Measurements from ENCODE around the gene ID1.
"Not testable (repeated sequence)": the region's sequence is repeated elsewhere in the genome, so short reads cannot be mapped to it uniquely, and the experiment has no call there.

The ID1 gene

GRCh38 chr20:31602779-31603441 is 2.2 kb upstream of the ID1 start:
- peak; percentile 85 to 86 for ATAC-seq

DNA sequence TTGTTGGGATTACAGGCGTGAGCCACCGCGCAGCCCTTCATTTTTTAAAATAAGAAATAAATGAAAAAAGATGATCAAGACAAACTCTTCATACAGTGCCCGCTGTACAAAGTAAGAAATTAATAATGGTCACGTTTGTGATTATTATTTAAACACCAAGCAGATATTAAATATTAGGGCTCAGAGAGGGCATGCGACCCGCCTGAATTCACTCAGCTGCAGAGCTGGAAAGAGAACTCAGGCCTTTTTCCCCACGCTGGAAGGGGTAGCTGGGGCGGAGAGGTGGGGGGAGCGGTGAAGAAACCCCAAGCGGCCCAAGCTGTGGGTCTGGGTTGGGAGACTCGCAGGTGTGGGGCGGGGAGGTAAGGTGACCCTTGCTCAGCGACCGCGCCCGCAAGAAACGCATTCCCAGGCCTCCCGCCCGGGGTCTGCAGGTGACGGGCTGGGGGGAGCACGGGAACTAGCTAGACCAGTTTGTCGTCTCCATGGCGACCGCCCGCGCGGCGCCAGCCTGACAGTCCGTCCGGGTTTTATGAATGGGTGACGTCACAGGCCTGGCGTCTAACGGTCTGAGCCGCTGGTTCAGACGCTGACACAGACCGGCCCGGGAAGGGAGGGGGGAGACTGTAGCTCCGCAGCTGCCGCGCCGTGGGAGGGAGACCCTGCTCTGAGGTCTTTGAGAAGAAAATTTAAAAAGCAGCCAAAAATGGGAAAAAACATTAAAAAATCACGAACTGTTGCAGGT is 1.1 kb upstream of the ID1 start:
- ATAC-seq, result peak; percentile 30 to 33

DNA sequence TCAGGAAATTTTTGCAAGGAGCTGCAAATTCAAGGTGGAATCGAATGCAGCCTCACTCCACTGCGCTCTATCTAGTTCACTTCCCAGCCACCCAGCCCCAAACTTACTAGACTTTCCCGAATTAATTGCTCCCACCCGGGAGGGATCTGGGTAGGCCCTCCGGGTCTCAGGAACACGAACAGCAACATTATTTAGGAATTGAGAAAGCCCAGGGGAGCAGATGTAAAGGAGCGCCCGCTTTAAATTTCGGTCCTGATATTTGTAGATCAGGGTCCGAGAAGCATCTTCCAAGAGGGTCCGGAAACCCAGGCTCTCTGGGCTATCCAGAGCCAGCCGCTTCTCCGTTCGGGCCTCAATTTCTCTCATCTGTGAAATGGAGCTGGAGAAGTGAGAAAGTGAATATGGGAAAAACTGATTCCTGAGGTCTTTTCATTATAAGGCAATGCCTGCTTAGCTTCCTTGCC is 490 bp upstream of the ID1 start:
- ATAC-seq, result no peak

GRCh38 chr20:31605902-31606803 is 1.1 kb downstream of the ID1 start:
- no peak for ATAC-seq

GRCh38 chr20:31606804-31607639 is 1.9 kb downstream of the ID1 start:
- ATAC-seq, result no peak

- ATAC-seq, result no peak
Observed at GRCh38 chr20:31607640-31608250, 2.7 kb downstream of the ID1 start.

DNA sequence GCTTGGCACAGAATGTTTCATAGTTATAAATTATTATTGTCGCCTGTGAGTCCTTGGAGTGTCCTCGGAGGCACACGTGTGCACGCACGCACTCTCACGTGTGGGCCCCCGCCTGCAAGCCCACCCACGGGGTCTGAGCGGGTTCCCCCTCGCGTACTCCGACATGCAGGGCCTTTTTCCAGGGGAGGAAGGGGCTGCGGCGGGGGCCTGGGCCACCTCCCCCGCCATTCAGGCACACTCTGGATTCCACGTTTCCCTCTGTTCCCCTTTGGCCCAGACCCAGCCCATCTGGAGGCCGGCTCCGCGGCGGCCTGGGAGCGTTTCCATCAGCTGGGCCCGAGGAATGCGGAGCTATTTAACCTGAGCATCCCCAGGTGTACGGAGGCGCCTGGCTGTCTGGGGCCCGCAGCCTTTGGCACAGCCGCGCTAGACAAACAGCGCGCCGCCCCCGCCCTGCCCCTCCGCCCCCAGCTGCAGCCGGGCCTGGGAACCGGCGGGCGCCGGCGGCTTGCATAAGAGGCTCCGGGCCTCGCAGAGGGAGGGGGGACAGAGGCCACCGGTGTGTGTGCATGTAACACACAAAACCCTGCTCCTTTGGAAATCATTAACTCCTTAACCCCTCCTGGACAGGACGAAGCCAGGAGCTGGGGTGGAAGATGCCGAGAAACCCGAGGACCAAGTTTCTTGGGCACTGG is 3.3 kb downstream of the ID1 start:
- ATAC-seq, result no peak

DNA sequence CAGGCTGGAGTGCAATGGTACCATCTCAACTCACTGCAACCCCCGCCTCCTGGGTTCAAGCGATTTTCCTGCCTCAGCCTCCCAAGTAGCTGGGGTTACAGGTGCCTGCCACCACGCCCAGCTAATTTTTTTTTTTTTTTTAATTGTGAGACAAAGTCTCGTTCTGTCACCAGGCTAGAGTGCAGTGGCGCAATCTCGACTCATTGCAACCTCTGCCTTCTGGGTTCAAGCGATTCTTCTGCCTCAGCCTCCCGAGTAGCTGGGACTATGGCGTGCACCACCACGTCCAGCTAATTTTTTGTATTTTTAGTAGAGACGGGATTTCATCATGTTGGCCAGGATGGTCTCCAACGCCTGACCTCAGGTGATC is 7.2 kb downstream of the ID1 start:
- ATAC-seq, result not testable (repeated sequence)

DNA sequence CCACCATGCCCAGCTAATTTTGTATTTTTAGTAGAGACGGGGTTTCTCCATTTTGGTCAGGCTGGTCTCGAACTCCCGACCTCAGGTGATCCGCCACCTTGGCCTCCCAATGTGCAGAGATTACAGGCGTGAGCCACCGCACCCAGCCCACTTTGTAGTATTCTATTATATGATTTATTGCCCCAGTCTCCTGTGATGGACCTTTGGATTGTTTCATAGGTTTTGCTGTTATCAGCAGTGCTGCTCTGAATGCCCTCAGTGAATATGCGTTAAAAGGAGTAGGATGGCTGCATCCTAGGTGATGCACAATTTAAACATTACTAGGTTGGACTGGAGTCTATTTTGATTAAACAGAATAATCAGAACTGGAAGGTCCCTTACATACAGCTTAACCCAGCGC is 10.3 kb downstream of the ID1 start:
- no peak for ATAC-seq

DNA sequence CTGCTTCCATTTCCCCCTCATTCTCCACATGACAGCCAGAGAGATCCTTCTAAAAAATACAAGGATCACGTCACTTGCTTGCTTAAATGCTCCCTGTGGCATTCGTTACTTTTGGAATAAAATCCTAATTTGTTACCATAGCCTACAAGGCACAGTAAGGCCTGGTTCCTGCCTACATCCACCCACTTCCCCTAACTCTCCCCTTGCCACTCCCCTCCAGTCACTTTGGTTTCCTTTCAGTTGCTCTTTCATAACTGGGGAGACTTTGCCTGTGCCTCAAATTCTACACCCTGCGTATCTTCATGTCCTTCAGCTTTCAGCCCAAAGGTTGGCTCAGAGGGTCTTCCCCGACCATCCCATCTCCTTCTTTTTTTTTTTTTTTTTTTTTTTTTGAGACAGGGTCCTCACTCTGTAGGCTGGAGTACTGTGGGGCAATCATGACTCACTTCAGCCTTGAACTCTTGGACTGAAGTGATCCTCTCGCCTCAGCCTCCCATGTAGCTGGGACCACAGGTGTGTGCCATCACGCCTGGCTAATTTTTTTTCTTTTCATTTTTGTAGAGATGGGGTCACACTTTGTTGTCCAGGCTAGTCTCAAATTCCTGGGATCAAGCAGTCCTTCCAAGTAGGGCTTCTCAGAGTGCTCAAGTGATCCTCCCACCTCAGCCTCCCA is 12.5 kb downstream of the ID1 start:
- ATAC-seq, result no peak

GRCh38 chr20:31620246-31620645 is 15.2 kb downstream of the ID1 start:
- ATAC-seq, result no peak

- ATAC-seq, result not testable (repeated sequence)
Observed at GRCh38 chr20:31623123-31623505, 18.0 kb downstream of the ID1 start.

DNA sequence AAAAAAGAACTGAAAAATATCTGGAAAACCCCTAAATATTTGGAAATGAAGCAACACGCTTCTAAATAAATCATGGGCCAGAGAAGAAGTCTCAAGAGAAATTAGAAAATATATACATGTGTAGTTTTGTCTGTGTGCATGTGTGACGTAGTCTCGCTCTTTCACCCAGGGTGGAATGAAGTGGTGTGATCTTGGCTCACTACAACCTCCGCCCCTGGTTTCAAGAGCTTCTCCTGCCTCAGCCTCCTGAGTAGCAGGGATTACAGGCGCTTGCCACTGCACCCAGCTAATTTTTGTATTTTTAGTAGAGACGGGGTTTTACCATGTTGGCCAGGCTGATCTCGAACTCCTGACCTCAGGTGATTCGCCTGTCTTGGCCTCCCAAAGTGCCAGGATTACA is 21.4 kb downstream of the ID1 start:
- not testable (repeated sequence) for ATAC-seq

GRCh38 chr20:31628057-31628456 is 23.0 kb downstream of the ID1 start:
- ATAC-seq, result not testable (repeated sequence)

GRCh38 chr20:31630187-31630790 is 25.2 kb downstream of the ID1 start:
- ATAC-seq, result no peak

DNA sequence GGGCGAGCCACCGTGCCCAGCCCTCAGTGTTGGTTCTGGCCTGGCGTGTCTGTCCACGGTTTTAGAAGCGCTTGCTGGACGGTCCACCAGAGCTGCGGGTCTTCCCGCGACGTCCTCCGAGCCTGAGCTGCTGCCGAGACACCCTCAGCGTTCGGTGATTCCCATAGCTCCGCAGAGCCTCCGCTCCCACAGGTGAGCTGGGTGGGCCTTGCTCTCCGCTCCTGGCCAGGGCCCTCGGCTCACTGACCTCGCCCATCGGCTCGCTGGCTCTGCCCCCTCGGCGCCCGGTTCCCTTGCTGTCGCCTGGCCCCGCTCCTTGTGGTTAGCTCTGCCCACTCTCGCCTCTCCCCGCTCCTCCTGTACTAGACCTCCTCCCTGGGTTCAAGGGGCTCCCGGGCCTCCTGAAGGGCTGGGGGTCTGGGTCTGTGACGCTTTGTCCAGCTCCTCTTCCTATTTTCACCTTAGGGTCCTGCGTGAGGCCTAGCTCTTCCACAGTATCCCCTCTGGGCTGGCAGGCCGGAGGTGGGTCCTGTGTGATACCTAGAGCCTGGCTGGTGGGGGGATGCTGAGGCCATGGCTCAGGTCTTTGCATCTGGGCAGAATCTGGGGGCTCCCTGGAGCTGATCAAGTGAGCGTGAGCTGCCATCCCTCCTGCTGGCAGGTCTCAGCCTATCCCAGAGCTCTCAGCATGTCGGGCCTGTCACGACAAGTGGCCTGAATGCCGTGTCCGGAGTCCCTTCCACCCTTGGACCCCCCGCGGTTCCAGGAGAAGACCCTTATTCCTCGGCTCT is 27.7 kb downstream of the ID1 start:
- ATAC-seq, result no peak

- ATAC-seq, result no peak
Observed at GRCh38 chr20:31633339-31633914, 28.3 kb downstream of the ID1 start.

GRCh38 chr20:31637660-31638059 is 32.6 kb downstream of the ID1 start, which contains the start of gene COX4I2:
Gene COX4I2, plus strand, starts transcription at chr20:31637912. Its CDS starts 1,106 bp downstream, at chr20:31639018.
- ATAC-seq, result no peak

DNA sequence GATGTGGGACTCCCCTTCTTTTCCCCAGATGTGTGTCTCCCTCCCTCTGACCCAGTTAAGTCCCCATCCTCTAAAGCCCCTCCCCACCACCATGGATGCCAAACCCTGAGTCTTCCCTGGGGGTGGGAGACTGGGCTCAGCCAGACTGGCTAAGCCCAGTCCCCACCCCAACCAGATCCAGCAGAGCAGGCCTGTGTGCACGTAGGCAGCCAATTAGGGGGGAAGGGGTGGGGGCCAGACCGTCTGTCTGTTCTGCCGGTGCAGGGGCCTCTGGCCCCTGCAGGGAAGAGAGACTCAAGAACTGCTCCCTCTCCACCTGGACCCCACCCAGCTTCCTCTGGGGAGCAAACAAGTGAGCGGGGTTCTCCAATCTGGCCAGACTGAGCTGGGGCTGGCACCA is 33.2 kb downstream of the ID1 start:
- ATAC-seq, result no peak

All from activated CD4-positive, CD25-positive, alpha-beta regulatory T cell treated with anti-CD3 and anti-CD28 coated beads, Interleukin-2, amount 50 U/mL, for 24 hours (primary cell).